GM19025 (cell line): ENCODE data around the gene CYFIP2.
"Not testable (repeated sequence)": the region's sequence is repeated elsewhere in the genome, so short reads cannot be mapped to it uniquely, and the experiment has no call there.

ENCODE experiments used
- ATAC-seq: cut with Tn5 transposase; IDR thresholded peaks from one replicate; pipeline ENCODE4 v1.9.1; 2021; ENCODE audit warnings: mild to moderate bottlenecking, low read depth, moderate library complexity; ENCODE audit not compliant: unreplicated experiment

CYFIP2 gene

GRCh38 chr5:157384971-157385709, 119.2 kb downstream of the CYFIP2 start:
- no peak for ATAC-seq

DNA sequence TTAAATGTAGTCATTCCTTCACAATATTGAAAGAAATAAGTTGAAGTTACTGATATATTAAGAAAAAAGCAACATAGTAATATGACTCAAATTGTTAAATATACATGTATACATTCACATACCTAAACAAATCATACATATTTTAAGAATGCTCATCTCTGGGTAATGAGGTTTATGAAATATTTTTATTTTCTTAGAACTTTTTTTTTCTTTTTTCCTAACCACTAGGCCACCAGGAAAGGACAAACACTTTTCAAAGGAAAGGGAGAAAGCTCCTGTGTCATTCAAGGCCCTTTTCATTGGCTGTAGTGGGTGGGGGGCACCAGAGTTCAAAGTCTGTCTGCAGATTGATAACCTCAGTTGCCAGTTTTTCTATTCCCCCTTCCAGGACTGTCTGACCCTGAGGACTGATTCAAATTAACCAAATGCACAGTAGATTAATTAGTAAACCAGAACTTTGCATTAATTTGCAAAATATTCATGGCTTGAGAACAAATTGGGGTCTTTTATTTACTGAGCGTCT, 121.2 kb downstream of the CYFIP2 start:
- no peak for ATAC-seq

- no peak for ATAC-seq
Measured at GRCh38 chr5:157387683-157388093, 121.8 kb downstream of the CYFIP2 start.

DNA sequence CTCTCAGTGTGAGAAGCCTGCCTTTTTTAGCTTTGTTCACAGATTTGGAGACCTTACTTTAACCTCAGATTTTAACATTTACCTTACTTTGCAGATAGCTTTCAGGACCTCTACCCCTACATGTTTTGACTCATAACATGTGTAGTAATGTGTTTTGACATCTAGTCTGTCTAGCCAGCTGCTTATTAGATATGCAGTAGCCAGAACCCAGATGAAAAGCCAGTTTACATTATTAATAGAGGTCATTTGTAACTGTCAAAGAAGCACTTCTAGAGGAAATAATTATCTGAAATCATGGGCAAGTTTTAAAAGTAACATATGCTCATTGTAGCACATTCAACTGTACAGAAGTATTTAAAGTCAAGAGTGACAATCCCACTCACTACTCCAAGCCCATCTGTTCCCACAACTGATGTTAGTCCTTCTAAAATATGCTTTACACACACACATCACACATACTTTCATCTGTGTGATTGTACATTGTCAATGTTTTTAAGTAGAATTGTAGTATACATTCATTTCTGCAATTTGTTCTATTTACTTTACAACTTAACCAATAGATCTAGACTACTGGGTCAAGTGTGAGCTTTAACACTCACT, 122.3 kb downstream of the CYFIP2 start:
- ATAC-seq = no peak

DNA sequence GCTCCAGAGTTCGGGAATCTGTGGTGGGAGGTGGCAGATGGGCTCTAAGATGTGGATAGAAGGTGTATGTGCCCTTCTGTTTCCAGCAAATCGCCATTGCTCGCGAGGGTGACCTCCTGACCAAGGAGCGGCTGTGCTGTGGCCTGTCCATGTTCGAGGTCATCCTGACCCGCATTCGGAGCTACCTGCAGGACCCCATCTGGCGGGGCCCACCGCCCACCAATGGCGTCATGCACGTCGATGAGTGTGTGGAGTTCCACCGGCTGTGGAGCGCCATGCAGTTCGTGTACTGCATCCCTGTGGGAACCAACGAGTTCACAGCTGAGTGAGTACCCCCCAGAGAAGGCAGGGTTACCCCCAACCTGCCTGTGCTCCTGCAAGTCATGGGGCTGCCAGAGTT, 123.2 kb downstream of the CYFIP2 start:
- ATAC-seq = no peak

GRCh38 chr5:157390133-157390532, 124.2 kb downstream of the CYFIP2 start:
- ATAC-seq = no peak

DNA sequence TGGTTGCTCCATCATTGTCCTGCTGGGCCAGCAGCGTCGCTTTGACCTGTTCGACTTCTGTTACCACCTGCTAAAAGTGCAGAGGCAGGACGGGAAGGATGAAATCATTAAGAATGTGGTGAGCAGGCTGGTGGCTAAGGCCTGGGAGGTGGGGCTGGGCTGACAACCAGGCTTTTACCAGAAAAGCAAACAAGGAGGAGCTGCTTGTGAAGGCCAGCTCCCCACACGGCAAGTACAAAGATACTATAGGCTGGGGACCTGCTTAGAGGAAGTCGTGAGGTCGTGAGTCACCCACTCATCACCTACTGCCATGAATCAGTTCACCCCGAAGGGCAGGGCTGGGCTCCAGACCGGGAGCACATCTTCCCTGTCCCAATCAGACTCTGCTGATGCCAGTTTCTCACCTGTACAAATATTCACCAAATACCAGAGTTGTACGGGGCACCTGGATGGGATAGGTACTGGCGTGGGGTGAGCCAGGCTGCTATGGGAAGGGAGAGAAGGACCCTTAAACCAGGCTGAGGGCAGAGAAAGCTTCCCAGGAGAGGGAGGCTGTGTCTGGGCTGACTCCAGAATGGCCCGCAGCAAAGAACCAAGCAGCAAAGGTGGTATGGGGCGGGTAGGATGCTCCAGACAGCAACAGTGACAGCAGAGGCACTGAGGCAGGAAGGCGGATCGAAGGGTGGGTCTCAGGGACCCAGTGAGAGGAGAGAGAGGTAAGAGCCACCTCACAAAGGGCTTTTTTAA, 124.8 kb downstream of the CYFIP2 start:
- no peak for ATAC-seq

- ATAC-seq = no peak
Measured at GRCh38 chr5:157398305-157398704, 132.4 kb downstream of the CYFIP2 start.

DNA sequence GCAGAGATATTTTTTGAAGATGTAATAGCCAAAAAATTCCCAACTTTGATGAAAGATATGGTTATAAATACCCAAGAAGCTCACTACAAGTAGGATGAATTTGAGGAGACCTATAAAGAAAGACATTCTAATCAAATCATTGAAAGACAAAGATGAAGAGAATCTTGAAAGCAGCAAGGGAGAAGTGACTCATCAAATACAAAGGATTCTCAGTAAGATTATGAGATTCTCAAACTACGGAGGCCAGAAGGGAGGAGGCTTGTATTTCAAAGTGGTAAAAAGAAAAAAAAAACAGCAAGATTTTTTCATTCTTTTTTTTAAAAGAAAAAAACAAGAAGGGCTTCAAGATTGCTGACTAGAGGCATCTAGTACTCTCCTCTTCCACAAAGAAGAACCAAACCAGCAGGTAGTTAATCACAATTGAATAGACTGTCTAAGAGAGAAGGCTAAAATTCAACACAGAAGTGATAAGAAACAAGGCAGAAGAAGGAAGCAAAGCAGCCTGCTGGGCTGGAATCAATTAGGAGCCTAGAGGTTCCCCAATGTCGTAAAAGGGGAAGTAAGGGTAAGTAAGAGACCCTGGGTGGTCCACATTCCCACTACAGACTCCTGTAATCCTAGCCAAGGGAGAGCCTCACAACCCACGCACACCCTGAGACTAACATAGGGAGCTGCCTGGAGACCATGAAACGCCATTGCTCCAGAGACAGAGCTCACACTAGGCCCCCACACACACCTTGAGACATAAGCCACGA, 135.0 kb downstream of the CYFIP2 start:
- ATAC-seq = no peak

DNA sequence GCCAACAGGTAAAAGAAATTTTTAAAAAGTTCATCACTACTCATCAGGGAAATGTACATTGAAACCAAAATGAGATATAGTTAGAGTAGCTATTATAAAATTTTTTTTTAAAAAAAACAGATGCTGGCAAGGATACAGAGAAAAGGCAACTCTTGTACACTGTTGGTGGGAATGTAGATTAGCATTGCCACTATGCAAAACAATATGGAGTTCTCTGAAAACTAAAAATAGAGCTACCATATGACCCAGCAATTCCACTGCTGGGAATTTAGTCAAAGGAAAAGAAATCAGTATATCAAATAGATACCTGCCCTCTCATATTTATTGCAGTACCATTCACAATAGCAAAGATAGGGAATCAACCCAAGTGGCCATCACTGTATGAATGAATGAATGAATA, 149.9 kb downstream of the CYFIP2 start:
- ATAC-seq = no peak

- ATAC-seq = not testable (repeated sequence)
Measured at GRCh38 chr5:157419521-157419920, 153.6 kb downstream of the CYFIP2 start.

DNA sequence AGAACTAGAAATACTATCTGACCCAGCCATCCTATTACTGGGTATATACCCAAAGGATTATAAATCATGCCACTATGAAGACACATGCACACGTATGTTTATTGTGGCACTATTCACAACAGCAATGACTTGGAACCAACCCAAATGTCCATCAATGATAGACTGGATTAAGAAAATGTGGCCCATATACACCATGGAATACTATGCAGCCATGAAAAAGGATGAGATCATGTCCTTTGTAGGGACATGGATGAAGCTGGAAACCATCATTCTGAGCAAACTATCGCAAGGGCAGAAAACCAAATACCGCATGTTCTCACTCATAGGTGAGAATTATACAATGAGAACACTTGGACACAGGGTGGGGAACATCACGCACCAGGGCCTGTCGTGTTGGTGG, 164.0 kb downstream of the CYFIP2 start:
- ATAC-seq = not testable (repeated sequence)

GRCh38 chr5:157431544-157432200, 165.7 kb downstream of the CYFIP2 start:
- ATAC-seq = no peak

DNA sequence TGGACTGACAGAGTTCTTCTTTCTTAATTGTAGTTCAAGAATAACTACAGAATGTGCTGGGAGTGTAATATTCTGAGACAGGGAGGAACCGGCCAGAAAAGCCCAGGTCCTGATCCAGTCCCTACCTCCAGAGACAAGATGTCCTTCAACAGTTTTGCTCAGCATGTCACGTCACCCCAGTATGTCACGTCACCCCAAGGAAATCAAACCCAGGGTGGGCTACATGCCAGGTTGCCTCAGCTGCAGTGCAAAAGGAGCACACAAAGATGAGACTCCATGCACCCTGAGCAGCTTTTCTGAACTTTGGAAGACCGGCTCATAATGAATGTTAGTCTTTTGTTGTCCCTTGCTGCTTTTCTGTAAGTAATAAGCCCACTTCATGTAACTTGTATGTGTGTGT, 168.2 kb downstream of the CYFIP2 start:
- no peak for ATAC-seq

- no peak for ATAC-seq
Measured at GRCh38 chr5:157443041-157443549, 177.2 kb downstream of the CYFIP2 start.

DNA sequence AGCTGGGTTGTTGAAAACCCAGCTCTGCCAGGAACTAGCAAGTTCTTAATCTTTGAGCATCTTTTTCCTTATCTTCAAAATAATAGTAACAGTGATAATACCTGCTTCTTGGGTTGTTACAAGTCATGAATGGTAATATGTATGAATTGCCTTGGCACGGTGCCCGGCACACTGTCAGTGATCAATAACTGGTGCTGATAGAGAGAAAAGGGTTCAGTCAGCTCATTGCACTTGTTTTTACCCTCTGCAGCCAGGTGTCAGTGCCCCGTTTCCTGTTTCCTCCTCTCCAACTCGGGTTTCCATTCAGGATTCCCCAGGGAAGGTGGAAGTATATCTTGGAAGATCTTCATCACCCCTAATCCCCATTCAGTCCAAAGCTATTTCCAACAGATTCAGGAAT, 178.3 kb downstream of the CYFIP2 start:
- ATAC-seq = no peak
